Fibroblast of upper back skin (primary cell): ENCODE data around the gene TSR1.
A peak's percentile ranks its signal among the peaks of the same experiment; 100 is the strongest.

Experiments
- DNase-seq: peaks from one replicate; pipeline ENCODE4 v3.0.0-alpha.2; 2013

The TSR1 gene

DNA sequence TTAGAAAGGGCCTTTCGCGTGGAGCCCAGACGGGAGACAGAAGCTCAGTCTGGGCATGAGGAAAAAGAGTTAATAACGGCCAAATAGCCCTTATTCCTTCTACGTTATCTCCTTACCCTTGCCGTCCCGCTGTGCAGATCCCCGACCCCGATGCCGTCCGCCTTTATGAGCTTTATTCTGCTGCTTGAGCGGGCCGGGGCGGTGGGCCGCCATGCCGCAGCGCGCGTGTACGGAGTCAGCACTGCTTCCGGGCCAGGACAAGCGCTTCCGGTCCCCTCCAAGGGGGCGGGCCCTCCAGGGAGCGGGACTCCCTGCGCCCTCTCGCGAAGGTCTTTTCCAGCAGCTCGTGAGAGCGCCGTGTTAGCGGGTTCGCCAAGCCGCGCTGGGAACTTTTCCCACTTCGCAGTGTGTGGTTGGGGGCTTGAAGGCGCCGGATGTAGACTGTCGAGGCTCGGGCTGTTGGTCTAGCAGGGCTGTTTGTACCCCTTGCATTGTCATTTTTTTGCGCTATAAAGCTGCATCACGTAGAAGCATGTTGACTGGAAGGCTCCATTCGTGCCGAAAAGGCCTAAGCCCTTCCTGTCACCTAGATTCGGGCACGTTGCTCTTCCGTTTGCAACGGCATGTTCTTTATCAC lies at the start of gene TSR1:
TSS of gene TSR1 (minus strand) at position 243 of the 637 bp plus-strand sequence. CDS start at position 213, 30 bp downstream.
- peak; percentile 91 for DNase-seq

- no peak for DNase-seq
Measured at GRCh38 chr17:2385240-2386210, 49.3 kb upstream of the TSR1 start.

DNA sequence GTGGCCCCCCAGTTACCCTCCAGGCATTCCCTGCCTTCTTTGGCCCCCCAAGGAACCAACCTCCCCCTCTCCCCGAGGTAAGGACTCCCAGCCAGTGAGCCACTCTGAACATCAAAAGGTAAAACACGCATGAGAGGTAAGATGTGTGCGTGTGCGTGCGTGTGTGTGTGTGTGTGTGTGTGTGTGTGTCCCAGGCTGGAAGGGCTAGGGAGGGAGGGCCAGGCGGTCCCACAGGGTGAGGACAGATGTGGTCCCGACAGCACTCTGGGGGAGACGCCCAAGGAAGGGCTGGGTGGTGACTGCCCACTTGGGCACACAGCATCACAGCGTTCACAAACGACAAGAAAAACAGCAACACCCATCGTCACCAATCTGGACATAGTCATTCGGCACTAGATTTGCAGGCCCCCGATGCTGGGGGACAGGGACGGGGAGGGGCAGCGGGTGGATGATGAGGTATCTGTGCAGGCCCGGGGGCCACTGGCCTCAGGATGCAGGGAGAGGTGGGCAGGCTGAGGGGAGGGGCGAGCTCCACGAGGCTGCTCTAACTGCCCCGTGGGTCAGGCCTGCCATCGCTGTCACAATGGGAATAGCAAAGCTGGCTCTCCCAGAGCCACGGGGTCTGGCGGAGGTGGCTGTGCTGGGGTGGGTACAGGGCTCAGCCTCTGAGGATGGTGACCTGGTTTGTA lies 48.3 kb upstream of the TSR1 start:
- no peak for DNase-seq

GRCh38 chr17:2383628-2384167 lies 47.4 kb upstream of the TSR1 start:
- DNase-seq, result no peak

- DNase-seq, result no peak
Measured at GRCh38 chr17:2380950-2381649, 44.8 kb upstream of the TSR1 start.

GRCh38 chr17:2380226-2380922 lies 44.1 kb upstream of the TSR1 start:
- no peak for DNase-seq

- no peak for DNase-seq
Measured at GRCh38 chr17:2379489-2380225, 43.4 kb upstream of the TSR1 start.

DNA sequence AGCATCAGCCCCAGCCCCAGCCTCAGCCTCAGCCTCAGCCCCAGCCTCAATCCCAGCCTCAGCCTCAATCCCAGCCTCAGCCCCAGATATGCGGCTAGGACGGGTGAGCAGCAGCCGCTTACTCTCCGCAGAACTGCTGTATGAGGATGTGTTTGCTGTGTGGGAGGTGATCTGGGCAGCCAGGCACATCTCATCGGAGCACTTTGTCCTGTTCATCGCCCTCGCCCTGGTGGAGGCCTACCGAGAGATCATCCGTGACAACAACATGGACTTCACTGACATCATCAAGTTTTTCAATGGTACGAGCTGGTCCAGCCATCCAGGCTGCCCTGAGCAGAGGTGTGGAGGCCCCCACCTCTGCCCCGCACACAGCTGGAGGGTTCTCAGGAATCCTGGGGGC lies 42.6 kb upstream of the TSR1 start:
- no peak for DNase-seq

- DNase-seq, result no peak
Measured at GRCh38 chr17:2377659-2378058, 41.4 kb upstream of the TSR1 start.

DNA sequence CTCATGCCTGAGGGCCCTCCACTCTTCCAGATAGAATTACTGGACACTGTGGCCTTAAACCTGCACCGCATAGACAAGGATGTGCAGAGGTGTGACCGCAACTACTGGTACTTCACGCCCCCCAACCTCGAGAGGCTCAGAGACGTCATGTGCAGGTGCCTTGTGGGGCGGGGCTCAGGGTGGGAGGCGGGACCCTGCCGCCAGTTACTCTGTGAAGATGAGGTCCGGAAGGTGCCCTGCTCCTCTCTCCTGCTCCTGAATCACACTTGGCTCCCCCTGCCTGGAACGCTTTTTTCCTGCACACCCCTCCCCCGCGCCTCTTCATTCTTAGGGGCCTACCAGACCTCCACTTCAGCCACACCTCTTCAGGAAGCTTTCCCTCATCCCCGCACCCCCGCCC lies 39.9 kb upstream of the TSR1 start:
- no peak for DNase-seq

DNA sequence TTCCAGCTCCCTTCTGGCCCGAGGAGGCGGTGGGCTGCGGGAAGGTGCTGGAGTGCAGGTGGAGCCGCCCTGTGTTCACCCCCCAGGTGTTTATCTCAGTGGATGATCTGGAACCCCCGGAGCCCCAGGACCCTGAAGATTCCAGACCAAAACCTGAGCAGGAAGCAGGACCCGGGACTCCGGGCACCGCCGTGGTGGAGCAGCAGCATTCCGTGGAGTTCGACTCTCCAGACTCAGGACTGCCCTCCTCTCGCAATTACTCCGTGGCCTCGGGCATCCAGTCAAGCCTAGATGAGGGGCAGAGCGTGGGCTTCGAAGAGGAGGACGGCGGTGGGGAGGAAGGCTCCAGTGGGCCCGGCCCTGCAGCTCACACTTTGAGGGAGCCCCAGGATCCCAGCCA lies 39.1 kb upstream of the TSR1 start:
- DNase-seq, result no peak

DNA sequence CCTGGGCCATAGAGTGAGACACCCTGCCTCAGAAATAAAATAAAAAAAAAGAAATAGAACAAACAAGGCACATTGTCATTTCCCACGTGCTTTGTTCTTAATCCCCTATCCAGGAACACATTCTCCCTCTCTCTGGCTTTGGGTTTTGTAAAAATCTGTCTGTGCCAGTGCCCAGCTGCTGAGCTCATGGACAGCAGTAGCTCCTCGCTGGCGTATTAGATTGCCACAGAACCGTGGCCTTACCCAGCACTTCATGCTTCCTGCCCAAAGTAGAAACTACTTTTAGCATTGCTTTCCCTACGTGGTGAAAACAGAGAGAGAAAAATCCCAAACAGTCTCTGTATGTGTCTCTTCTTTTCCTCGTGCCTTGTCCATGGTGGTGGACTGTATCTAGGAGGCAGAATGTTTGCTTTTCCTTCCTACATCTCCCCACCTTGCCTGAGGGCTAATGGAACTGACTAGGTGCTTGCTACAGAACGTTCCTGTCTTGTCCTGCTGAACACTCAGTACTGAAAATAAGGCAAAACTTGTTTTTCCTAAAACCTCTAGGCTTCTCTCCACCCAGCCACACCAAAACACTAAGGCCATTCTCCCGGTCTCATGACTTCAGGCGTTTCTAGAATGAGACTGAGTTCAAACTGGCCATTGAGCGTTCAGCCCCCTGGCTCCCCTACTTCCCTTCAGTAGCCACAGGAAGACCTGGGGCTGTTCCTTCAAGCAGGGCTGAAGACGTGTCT lies 38.5 kb upstream of the TSR1 start:
- DNase-seq, result no peak

DNA sequence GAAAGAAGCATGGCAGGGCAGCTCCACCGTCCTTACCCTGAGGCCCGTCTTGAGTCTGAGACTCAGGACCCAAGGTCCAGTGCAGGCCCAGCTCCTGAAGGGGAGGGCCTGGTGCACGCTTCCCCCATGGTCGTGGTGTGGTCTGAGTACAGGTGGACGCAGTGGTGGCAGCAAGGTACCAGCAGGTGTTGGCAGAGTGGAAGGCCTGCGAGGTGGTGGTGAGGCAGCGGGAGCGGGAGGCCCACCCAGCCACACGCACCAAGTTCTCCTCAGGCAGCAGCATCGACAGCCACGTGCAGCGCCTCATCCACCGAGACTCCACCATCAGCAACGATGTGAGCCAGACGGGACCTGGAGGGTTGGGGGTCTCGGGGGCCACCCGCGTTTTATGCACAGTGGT lies 36.9 kb upstream of the TSR1 start:
- no peak for DNase-seq

GRCh38 chr17:2372681-2373080 lies 36.4 kb upstream of the TSR1 start:
- DNase-seq, result no peak

DNA sequence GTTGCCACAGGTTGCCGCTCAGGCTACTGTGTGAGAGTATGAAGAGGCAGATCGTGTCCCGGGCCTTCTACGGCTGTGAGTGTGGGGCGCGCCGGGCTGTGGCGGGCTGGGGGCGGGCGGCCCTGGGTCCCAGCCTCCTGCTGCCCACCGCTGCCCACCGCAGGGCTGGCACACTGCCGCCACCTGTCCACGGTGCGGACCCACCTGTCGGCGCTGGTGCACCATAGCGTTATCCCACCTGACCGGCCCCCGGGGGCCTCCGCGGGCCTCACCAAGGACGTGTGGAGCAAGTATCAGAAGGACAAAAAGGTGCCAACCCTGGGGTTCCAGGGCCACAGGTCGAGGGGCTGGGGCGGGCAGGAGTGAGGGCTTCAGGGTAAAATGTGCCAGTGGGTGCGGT lies 35.9 kb upstream of the TSR1 start:
- no peak for DNase-seq

DNA sequence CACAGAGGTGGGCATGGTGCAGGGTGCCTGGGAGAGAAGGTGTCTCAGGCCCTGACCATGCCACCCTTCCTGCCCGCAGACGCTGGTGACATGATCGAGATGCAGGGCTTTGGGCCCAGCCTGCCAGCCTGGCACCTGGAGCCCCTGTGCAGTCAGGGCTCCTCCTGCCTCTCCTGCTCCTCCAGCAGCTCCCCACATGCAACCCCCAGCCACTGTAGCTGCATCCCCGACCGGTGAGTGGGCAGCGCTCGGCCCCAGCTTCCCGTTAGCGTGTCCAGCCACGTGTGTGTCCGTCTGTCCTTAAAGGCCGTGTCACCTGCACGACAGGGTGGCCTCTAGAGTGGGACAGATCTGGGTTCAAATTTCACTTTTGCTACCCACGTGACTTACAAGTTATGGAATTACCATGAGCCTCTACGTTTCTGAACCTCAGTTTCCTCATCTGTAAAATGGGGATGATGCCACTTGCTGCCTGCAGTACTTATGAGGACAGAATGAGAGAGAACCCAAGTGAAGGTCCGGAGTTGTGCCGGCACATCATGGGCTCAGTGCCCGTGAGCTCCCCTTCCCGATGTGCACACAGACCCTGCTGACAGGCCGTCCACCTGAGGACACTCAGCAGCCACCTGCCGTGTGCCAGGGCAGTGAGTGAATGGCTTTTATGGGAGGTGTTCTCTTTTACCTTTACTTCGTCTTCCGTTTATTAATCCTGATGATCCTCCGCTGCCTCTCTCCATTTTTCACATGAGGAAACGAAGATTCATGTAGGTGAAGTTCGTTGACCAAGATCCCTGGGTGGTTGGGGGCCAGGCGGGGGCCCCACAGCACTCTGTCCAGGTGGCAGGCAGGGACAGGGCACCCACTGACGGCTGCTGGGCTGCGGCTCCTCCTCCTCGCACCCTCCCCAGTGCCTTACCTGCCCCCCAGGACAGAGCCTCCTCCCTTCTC lies 35.2 kb upstream of the TSR1 start:
- no peak for DNase-seq

DNA sequence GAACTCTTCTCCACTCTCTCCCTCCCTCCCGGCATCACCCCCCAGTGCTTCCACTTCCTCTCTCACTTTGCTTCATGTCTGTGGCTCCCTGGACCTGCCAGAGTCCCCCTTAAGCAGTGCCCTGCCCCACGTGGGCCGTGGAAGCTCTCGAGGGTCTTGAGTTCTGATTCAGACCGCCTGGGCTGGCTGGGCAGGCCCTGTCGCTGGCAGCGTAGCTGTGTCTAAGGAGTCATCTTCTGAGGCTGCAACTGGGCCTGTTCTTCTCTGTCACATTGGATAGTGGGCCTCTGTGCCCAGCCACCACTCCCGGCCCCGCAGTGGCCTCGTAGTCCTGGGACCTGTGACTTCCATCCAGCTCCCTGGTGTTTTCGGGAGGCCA lies 33.9 kb upstream of the TSR1 start:
- no peak for DNase-seq

GRCh38 chr17:2369551-2370210 lies 33.4 kb upstream of the TSR1 start:
- DNase-seq, result no peak

DNA sequence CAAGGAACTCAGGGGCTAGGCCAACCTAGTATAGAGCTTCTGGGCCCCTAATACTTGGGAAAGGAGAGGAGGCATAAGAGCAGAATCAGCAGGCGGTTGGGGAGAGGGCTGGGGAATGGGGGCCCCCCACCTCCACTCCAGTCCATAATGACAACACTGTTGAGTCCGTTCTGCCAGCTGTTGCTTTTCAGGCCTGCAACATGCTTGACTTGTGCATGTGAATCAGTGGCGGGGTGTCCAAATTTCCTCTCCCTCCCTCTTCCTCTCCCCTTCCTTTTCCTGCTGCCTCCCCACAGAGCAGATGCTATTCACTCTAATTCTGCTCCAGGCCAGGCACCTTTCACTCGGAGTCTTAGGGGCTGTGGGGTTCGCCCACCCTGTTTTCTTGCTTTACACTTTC lies 32.8 kb upstream of the TSR1 start:
- no peak for DNase-seq
